ENCODE measurements around the gene SSMEM1.

SSMEM1 gene

GRCh38 chr7:130207642-130208041, at the start of gene SSMEM1:
SSMEM1 (plus strand) TSS chr7:130207860; CDS start chr7:130207911, 51 bp downstream.
- DNase-seq (ENCODE audit: low spot score): no peak
- no peak for TF ChIP-seq CTCF (IDR thresholded peaks at IDR 0.05; ENCODE audit: extremely low read depth, missing control alignments)

- DNase-seq (ENCODE audit: low spot score): no peak
- no peak for TF ChIP-seq CTCF (IDR thresholded peaks at IDR 0.05; ENCODE audit: extremely low read depth, missing control alignments)
Observed at GRCh38 chr7:130160023-130160422, 47.6 kb upstream of the SSMEM1 start.

- no peak for TF ChIP-seq CTCF (IDR thresholded peaks at IDR 0.05; ENCODE audit: extremely low read depth, missing control alignments)
- DNase-seq (ENCODE audit: low spot score): no peak
Observed at GRCh38 chr7:130160455-130160854, 47.2 kb upstream of the SSMEM1 start.

GRCh38 chr7:130162196-130162595, 45.5 kb upstream of the SSMEM1 start:
- no peak for TF ChIP-seq CTCF (IDR thresholded peaks at IDR 0.05; ENCODE audit: extremely low read depth, missing control alignments)
- DNase-seq (ENCODE audit: low spot score): no peak

- DNase-seq (ENCODE audit: low spot score): no peak
Observed at GRCh38 chr7:130174237-130174959, 33.3 kb upstream of the SSMEM1 start.

GRCh38 chr7:130178251-130178650, 29.4 kb upstream of the SSMEM1 start:
- no peak for DNase-seq (ENCODE audit: low spot score)
- TF ChIP-seq CTCF (IDR thresholded peaks at IDR 0.05; ENCODE audit: extremely low read depth, missing control alignments): no peak

More at GRCh38 chr7:130174237-130174959, 33.3 kb upstream of the SSMEM1 start:
- TF ChIP-seq CTCF (IDR thresholded peaks at IDR 0.05; ENCODE audit: extremely low read depth, missing control alignments): no peak

- DNase-seq (ENCODE audit: low spot score): no peak
- TF ChIP-seq CTCF (IDR thresholded peaks at IDR 0.05; ENCODE audit: extremely low read depth, missing control alignments): no peak
Observed at GRCh38 chr7:130179631-130180030, 28.0 kb upstream of the SSMEM1 start.

Measured in GM20000 (cell line).